ENCODE data around the gene ARX.

ARX gene

GRCh38 chrX:24963823-24964222 is 51.9 kb downstream of the ARX start:
- Histone ChIP-seq H3K4me3 (no peak overlapping the region), H3K27ac (no peak overlapping the region)
- no peak for DNase-seq (ENCODE audit: low spot score)
- TF ChIP-seq, protein P1, sequence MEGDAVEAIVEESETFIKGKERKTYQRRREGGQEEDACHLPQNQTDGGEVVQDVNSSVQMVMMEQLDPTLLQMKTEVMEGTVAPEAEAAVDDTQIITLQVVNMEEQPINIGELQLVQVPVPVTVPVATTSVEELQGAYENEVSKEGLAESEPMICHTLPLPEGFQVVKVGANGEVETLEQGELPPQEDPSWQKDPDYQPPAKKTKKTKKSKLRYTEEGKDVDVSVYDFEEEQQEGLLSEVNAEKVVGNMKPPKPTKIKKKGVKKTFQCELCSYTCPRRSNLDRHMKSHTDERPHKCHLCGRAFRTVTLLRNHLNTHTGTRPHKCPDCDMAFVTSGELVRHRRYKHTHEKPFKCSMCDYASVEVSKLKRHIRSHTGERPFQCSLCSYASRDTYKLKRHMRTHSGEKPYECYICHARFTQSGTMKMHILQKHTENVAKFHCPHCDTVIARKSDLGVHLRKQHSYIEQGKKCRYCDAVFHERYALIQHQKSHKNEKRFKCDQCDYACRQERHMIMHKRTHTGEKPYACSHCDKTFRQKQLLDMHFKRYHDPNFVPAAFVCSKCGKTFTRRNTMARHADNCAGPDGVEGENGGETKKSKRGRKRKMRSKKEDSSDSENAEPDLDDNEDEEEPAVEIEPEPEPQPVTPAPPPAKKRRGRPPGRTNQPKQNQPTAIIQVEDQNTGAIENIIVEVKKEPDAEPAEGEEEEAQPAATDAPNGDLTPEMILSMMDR (IDR thresholded peaks at IDR 0.05): no peak

- DNase-seq (ENCODE audit: low spot score): no peak
- TF ChIP-seq, protein P1 (IDR thresholded peaks at IDR 0.05): no peak
- Histone ChIP-seq H3K27ac (no peak overlapping the region), H3K4me3 (no peak overlapping the region)
Measured at GRCh38 chrX:24961809-24962208, 54.0 kb downstream of the ARX start.

GRCh38 chrX:24956828-24957227 is 58.9 kb downstream of the ARX start:
- TF ChIP-seq, protein P1 (IDR thresholded peaks at IDR 0.05): no peak
- no peak for DNase-seq (ENCODE audit: low spot score)
- H3K27ac ChIP-seq: no peak overlapping the region
- no peak overlapping the region for H3K4me3 ChIP-seq

- no peak for DNase-seq (ENCODE audit: low spot score)
- TF ChIP-seq, protein P1 (IDR thresholded peaks at IDR 0.05): no peak
- no peak overlapping the region for H3K27ac ChIP-seq
- H3K4me3 ChIP-seq: no peak overlapping the region
Measured at GRCh38 chrX:24955372-24955930, 60.3 kb downstream of the ARX start.

DNA sequence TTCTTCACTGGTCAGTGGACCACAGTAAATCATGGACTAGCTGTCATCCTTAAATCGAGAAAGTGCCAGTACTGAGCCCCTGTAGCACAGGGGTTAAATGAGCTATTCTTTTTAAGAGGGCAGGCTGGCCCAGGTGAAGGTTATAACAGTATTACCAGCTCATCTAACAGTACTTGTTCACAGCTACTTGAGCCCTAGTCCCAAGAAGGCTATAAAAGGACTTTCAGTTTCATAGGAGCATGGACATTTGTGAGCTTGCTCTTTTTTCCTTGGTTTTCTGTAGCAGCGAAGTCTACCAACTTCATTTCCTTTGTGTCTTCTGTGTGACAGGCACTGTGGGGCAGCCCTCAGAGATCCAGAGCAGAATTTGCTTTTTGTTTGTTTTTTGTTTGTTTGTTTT is 61.0 kb downstream of the ARX start:
- DNase-seq (ENCODE audit: low spot score): no peak
- Histone ChIP-seq H3K27ac (no peak overlapping the region), H3K4me3 (no peak overlapping the region)
- TF ChIP-seq, protein P1 (IDR thresholded peaks at IDR 0.05): no peak
